ENCODE results near the gene ADCY9. TPM values are rescaled to one million over a fixed set of nuclear protein-coding genes. Genes with fewer than 3 reads are reported as not detected.
"Not testable (repeated sequence)": the region's sequence is repeated elsewhere in the genome, so short reads cannot be mapped to it uniquely, and the experiment has no call there.

ADCY9 gene
- total RNA-seq, 1 experiment from 2014 or later: 4.7 TPM

DNA sequence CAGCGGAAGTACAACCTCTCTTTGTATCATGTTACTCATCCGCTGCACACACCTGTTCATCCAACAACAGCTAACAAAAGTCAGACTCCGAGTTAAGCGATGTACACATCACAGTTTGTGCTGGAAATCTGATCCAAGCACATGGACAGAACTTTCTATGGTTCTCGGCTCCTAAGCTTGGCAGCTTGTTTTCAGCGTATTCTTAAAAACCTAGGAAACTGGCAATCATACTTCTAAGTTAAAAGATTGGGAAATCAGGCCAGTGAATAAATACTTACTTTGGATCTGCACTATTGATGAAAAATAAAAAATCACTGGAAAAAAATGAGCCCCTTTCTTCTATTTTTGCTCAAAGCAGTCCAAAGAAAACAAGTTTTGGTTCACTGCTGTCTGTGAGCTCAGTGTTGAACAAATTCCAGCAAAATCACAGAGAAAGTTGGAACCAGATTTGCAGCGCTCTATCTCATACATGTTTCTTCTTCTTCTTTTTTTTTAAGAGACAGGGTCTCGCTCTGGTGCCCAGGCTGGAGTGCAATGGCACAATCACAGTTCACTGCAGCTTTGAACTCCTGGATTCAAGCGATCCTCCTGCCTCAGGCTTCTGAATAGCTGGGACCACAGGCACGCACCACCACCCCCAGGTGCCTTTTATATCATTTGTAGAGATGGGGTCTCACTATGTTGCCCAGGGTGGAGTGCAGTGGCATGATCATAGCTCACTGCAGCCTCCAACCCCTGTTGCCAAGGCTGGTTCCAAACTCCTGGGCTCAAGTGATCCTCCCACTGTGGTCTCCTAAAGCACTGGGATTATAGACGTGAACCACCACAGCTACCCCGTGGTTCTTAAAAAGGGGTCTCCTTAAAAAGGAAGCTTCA, 164.1 kb downstream of the ADCY9 start:
- TF ChIP-seq, protein P1, sequence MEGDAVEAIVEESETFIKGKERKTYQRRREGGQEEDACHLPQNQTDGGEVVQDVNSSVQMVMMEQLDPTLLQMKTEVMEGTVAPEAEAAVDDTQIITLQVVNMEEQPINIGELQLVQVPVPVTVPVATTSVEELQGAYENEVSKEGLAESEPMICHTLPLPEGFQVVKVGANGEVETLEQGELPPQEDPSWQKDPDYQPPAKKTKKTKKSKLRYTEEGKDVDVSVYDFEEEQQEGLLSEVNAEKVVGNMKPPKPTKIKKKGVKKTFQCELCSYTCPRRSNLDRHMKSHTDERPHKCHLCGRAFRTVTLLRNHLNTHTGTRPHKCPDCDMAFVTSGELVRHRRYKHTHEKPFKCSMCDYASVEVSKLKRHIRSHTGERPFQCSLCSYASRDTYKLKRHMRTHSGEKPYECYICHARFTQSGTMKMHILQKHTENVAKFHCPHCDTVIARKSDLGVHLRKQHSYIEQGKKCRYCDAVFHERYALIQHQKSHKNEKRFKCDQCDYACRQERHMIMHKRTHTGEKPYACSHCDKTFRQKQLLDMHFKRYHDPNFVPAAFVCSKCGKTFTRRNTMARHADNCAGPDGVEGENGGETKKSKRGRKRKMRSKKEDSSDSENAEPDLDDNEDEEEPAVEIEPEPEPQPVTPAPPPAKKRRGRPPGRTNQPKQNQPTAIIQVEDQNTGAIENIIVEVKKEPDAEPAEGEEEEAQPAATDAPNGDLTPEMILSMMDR (conservative IDR thresholded peaks at IDR 0.05): no peak
- Histone ChIP-seq H2BK5ac (ENCODE audit: insufficient read length, low read length) (no peak overlapping the region), H2BK20ac (ENCODE audit: low read depth, low read length, poor library complexity, severe bottlenecking) (no peak overlapping the region), H3T11ph (ENCODE audit: low read length) (no peak overlapping the region), H3K23me2 (ENCODE audit: insufficient read length, low read depth, low read length, poor library complexity, severe bottlenecking) (no peaks in the 10 kb centered on the region), H3K79me2 (ENCODE audit: insufficient read depth, low read length) (no peaks in the 10 kb centered on the region), H4K5ac (ENCODE audit: insufficient read length, low read depth, low read length) (no peak overlapping the region), H3K4me2 (ENCODE audit: insufficient read depth, insufficient read length, low read length) (no peak overlapping the region), H4K8ac (replicated peaks; ENCODE audit: insufficient read length, low read depth, low read length) (no peak overlapping the region), H2BK120ac (ENCODE audit: low read depth, low read length, poor library complexity, severe bottlenecking) (no peak overlapping the region), H2BK12ac (ENCODE audit: insufficient read length, low read depth, low read length) (no peak overlapping the region), H3K23ac (ENCODE audit: insufficient read length, low read depth, low read length) (no peak overlapping the region), H4K20me1 (ENCODE audit: control insufficient read depth, insufficient read depth, insufficient read length) (no peaks in the 10 kb centered on the region), H3K9ac (ENCODE audit: extremely low read depth, insufficient read length, low read length) (no peak overlapping the region), H4K91ac (ENCODE audit: insufficient read length, low read depth, low read length) (no peak overlapping the region), H3K18ac (ENCODE audit: insufficient read length, low read depth, low read length) (no peak overlapping the region), H2AK5ac (ENCODE audit: insufficient read length, low read length) (no peak overlapping the region), H3K14ac (ENCODE audit: insufficient read depth, low read length) (no peak overlapping the region), H3K79me1 (ENCODE audit: insufficient read depth, low read depth, low read length, poor library complexity, severe bottlenecking) (no peaks in the 10 kb centered on the region), H3K56ac (ENCODE audit: insufficient read length, low read depth, low read length) (no peak overlapping the region), H3K27me3 (ENCODE audit: insufficient read depth, low read length) (no peaks in the 10 kb centered on the region), H3K4me1 (ENCODE audit: insufficient read depth, low read length) (no peaks in the 10 kb centered on the region), H2AFZ (ENCODE audit: low read length) (no peak overlapping the region), H3K27ac (ENCODE audit: insufficient read length, low read depth, low read length) (no peak overlapping the region), H3K9me3 (ENCODE audit: control insufficient read depth, low read depth, low read length) (no peaks in the 10 kb centered on the region), H2BK15ac (ENCODE audit: low read depth, low read length) (no peak overlapping the region), H3K4ac (ENCODE audit: low read depth, low read length) (no peak overlapping the region)
- Mint-ChIP-seq H3K4me1 (peaks cover 2 to 6% of the 10 kb centered on the region in 2 experiments; a peak in 2 of 4 replicates), H3K27me3 (ENCODE audit: low read depth) (peaks cover 4% of the 10 kb centered on the region), H3K9me3 (no peaks in the 10 kb centered on the region), H3K4me3 (no peak overlapping the region), H3K27ac (no peak overlapping the region; a peak in 1 of 7 replicates), H3K36me3 (ENCODE audit: insufficient read depth in 1 of 3, low read depth in 3 of 3) (no peaks in the 10 kb centered on the region)
- no peak for DNase-seq
- WGBS (ENCODE audit: extremely low coverage, insufficient read length, low lambda C conversion rate): no CpG with 5 or more reads among the region's 12 CpGs

DNA sequence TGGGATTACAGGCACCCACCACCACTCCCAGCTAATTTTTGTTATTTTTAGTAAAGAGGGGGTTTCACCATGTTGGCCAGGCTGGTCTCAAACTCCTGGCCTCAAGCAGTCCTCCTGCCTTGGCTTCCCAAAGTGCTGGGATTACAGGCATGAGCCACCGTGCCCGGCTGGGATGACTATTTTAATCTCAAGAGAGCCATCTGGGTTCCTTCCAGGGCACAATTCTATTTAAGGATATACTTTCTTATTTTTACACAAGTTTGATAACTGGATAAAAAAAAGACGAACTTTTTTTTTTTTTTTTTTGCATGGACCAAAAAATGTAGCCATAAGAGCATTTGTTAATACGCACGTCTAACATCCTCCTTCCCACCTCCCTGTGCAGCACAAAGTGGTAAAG, 164.9 kb downstream of the ADCY9 start:
- not testable (repeated sequence) for H4K5ac ChIP-seq (ENCODE audit: insufficient read length, low read depth, low read length); H3K36me3 Mint-ChIP-seq (ENCODE audit: insufficient read depth in 1 of 3, low read depth in 3 of 3); H4K8ac ChIP-seq (replicated peaks; ENCODE audit: insufficient read length, low read depth, low read length); H2BK20ac ChIP-seq (ENCODE audit: low read depth, low read length, poor library complexity, severe bottlenecking); H2BK120ac ChIP-seq (ENCODE audit: low read depth, low read length, poor library complexity, severe bottlenecking); H3K79me2 ChIP-seq (ENCODE audit: insufficient read depth, low read length); H3T11ph ChIP-seq (ENCODE audit: low read length); H2AFZ ChIP-seq (ENCODE audit: low read length); H3K27ac ChIP-seq (ENCODE audit: insufficient read length, low read depth, low read length); H3K9me3 Mint-ChIP-seq; DNase-seq; H3K18ac ChIP-seq (ENCODE audit: insufficient read length, low read depth, low read length); H3K79me1 ChIP-seq (ENCODE audit: insufficient read depth, low read depth, low read length, poor library complexity, severe bottlenecking); H3K4me1 Mint-ChIP-seq; H2BK15ac ChIP-seq (ENCODE audit: low read depth, low read length); H3K9me3 ChIP-seq (ENCODE audit: control insufficient read depth, low read depth, low read length); H3K9ac ChIP-seq (ENCODE audit: extremely low read depth, insufficient read length, low read length); H3K4ac ChIP-seq (ENCODE audit: low read depth, low read length); H3K4me3 Mint-ChIP-seq; H3K14ac ChIP-seq (ENCODE audit: insufficient read depth, low read length); H3K4me2 ChIP-seq (ENCODE audit: insufficient read depth, insufficient read length, low read length); H3K23ac ChIP-seq (ENCODE audit: insufficient read length, low read depth, low read length); H3K56ac ChIP-seq (ENCODE audit: insufficient read length, low read depth, low read length); H4K20me1 ChIP-seq (ENCODE audit: control insufficient read depth, insufficient read depth, insufficient read length); H4K91ac ChIP-seq (ENCODE audit: insufficient read length, low read depth, low read length); H3K27ac Mint-ChIP-seq; H2AK5ac ChIP-seq (ENCODE audit: insufficient read length, low read length); H3K23me2 ChIP-seq (ENCODE audit: insufficient read length, low read depth, low read length, poor library complexity, severe bottlenecking); H3K4me1 ChIP-seq (ENCODE audit: insufficient read depth, low read length); H2BK12ac ChIP-seq (ENCODE audit: insufficient read length, low read depth, low read length); H2BK5ac ChIP-seq (ENCODE audit: insufficient read length, low read length); H3K27me3 ChIP-seq (ENCODE audit: insufficient read depth, low read length); H3K27me3 Mint-ChIP-seq (ENCODE audit: low read depth)
- WGBS (ENCODE audit: extremely low coverage, insufficient read length, low lambda C conversion rate): no CpG with 5 or more reads among the region's 5 CpGs

Measured in H9 (cell line).